HuH-7.5 (cell line): ENCODE data around the gene ACTL6B.
A peak's percentile ranks its signal among the peaks of the same experiment; 100 is the strongest.

Experiments used
- DNase-seq: peaks from one replicate; pipeline ENCODE4 v3.0.0; 2011; ENCODE audit warnings: low spot score

Gene ACTL6B

DNA sequence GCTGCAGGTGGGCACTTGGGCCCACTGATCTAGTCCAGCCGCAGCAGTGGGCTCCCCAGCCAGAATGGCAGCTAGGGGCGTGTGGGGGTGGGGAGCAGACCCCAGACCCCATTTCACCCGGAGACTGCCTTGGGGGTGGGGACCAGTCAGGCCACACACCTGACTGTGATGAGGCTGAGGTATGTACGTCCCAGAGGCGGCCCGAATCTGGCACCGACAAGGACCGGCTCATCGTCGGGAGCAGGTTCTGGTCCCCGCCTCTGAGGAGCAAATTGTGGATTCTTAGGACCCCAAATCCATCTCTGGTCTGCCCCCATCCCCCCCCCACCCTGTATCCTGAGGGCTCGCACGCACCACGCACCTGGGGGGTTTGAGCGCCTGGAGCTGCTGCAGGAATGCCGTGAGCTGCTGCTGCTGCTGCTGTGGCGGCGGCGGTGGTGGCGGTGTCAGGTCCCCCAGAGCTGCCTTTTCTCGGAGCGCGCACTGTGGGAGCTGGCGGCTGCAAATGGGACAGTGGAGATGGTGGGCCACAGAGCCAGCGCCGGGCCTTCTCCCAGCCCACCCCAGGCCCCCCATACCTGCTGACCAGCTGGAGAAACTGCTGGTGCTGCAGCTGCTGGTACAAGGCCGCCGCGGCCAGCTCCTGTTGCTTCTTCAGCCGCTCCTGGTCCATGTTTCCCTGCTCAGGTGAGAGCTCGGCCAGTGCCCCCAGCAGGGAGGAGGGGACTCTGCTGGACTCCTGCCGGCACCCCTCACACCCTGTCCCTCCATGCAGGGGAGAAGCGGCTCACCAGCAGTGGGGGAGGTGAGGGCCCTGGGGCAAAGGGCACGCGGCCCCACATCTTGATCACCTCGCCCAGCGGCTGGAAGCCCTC lies 27.6 kb upstream of the ACTL6B start:
- DNase-seq, result no peak

DNA sequence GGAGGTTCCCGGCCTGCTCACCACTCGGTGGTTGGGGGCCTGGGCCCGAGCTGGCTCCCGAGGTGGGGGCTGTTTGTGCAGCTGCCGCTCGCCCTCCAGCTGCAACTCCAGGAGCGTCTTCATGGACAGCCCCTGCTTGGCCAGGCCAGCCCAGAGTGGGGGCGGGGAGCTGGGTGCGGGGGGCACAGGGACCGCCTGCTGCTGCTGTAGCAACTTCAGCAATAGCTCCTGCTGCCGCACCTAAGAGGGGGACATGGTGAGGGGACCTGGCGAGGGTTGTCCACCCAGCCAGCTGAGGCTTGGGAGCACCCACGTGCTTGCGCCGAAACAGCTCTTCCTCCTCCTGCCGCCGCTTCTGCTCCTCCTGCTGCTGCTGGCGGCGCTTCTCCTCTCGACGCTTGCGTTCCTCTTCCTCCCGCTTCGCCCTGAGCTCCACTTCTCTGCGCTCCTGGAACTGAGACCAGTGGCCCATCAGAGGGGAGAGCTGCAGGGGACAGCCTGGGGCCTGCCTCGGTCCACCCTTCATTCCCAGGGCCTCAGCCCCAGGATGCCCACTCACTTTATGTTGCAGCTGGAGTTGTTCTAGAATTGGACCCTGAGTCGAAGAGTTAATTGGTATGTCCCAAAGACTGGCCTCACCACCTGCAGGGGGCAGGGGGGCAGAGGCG lies 26.9 kb upstream of the ACTL6B start:
- no peak for DNase-seq

DNA sequence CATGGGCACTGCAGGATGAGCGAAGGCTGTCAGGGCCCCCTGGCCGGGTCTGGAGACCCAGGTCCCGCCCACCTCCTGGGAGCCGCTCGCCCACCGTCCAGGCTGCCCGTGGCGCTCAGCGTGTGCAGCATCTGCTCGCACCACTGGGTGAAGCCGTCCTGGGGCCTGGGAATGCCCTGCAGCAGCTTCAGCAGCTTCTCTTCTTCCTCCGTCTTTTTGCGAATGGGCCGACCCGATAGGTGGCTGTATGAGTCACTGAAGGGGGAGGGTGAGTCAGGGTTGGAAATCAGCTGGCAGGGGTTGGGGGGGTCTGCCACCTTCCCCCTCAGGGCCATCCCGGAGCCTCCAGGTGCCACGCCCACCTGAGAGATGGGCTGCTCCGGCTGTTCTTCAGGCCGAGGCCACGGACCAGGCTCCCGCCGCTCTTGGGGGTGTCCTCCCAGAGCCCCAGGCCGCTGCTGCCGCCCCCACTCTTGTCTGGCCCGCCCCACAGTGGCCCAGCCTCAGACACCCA lies 26.0 kb upstream of the ACTL6B start:
- no peak for DNase-seq

DNA sequence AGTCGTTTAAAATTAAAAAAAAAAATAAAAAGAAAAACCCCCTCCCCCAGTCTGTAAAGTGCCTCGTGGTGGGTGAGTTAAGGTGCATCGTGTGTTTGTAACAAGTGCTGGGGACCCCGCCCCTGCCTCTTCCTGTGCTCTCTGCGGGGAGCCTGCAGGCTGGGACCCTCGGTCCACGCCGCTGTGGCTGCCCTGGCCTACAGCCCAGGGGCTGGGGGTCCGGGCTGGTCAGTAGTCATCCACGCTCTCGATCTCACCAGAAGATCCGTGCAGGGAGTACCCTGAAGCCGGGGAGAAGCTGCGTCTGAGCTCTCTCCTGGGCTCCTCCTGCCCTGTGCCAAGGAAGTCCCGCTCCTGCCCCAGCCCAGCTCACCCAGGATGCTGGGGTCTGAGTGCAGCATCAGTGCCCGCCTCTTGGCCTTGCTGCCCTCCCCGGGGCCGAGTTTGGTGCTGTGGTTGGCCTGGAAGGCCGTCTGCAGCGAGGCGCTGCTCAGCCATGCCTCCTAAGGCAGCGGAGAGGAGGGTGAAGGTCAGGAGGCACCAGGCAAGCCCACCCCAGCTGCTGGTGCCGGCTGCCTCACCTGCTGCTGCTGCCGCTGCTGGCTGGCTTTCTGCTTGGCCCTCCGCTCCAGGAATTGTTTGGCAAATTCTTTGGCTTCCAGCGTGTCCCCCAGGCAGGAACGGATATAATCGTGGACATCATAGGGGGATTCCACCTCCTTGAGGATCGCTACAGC lies 25.4 kb upstream of the ACTL6B start:
- no peak for DNase-seq

DNA sequence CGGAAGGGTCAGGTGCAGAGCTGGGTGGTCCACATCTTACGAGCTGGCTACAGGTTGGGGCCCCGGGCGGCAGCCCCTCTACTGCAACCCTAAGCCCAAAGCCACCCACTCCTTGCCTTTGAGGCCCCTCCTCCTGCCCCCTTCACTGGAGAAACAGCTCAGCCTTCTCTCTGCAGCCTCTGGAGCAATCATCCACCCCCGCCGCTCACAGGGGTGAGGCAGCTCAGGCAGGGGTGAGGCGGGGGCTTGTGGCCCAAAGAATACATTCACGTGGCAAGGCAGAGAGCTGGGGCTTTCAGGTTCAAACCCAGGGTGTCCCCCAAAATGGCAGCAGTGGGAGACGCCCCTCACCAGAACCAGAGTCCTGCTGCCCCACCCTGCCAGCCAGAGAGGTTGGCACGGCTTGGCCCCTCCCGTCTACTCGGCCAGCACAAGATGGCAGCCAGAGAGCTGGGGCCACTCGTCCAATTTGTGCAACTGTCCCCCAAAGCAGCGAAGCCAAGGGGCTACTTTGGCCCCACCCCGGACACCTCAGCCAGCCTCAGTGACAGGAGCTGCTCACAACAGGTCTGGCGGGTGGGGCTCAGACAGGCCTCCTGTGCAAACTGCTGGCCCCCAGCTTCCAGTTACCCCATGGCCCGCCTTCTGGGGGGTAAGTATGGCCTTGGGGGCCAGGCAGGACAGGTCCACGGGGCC lies 24.5 kb upstream of the ACTL6B start:
- DNase-seq, result no peak

DNA sequence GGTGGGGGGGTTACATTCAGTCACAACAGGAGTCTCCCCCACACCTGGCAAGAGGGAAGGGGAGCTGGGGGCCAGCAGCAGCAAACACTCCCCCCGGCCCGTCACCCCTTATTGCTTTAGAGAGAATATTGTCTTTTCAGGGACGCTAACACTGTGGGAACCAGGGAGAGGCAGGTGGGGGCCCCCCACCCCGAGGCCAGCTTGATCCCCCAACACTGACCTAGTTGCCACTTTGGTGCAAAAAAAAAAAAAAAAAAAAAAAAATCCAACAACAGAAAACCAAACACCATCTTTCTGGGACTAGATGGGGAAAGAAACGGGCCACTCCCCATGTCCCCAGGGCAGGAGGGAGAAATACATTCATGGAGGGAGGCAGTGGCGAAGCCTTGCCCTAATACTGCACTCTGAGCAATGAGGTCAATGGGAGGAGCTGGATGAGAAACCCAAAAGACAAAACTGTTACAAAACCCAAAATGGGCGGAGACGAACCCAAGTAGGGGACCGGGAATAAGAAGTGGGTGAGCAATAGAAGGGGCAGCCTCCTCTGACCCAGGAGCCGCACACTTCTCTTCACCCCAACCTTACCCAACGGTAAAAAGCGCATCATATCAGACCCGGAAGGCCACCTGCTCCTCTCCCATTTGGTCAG lies 23.8 kb upstream of the ACTL6B start:
- no peak for DNase-seq

DNA sequence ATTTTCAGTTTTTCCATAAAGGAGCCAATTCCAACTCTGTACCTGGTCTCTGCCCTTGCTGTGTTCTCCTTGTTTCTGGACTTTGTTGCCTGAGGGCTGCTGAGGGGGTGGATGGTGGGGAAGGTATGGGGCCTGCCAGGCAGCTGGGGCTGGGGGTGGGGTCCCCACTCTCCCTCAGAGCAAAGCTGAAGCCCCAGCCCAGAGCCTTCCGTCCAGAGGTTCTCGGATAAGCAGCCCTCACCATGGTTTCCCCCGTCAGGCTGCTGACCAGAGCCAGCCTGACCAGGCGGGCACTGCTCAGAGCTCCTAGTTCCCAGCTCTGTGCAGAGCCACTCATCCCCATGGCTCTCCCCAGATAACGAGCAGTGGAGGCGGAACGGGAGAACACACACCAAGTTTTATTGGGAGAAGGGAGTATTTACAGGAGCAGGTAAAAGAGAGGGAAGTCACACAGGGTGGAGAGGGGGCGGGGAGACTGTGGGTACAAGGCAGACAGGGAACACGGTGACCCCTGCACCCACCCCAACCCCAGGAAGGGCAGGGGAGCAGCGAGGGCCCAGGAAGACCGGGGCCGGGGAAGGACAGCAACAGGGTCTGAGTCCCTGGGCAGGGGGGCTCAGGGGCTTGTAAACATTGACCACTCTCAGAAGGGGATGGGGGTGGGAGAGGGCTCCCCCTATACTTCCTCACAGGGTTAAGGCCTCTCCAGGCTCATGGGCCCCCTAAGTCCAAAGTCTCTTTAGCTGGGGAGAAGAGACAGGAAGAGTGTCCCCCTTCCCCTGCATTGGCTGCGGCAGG lies 23.1 kb upstream of the ACTL6B start:
- DNase-seq, result no peak

DNA sequence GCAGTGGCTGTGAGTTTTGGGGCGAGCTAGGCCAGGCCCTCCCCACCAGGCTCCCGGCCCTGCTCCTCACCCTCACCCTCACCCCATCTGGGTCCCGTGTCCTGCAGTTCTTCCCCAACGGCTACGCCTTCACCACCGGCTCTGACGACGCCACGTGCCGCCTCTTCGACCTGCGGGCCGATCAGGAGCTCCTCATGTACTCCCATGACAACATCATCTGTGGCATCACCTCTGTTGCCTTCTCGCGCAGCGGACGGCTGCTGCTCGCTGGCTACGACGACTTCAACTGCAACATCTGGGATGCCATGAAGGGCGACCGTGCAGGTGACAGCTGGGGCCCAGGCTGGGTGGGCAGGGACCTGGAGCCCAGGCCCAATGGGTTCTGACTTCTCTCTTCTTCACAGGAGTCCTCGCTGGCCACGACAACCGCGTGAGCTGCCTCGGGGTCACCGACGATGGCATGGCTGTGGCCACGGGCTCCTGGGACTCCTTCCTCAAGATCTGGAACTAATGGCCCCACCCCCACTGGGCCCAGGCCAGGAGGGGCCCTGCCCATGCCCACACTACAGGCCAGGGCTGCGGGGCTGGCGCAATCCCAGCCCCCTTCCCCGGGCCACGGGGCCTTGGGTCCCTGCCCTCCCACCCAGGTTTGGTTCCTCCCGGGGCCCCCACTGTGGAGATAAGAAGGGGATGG lies 22.2 kb upstream of the ACTL6B start:
- DNase-seq, result no peak

DNA sequence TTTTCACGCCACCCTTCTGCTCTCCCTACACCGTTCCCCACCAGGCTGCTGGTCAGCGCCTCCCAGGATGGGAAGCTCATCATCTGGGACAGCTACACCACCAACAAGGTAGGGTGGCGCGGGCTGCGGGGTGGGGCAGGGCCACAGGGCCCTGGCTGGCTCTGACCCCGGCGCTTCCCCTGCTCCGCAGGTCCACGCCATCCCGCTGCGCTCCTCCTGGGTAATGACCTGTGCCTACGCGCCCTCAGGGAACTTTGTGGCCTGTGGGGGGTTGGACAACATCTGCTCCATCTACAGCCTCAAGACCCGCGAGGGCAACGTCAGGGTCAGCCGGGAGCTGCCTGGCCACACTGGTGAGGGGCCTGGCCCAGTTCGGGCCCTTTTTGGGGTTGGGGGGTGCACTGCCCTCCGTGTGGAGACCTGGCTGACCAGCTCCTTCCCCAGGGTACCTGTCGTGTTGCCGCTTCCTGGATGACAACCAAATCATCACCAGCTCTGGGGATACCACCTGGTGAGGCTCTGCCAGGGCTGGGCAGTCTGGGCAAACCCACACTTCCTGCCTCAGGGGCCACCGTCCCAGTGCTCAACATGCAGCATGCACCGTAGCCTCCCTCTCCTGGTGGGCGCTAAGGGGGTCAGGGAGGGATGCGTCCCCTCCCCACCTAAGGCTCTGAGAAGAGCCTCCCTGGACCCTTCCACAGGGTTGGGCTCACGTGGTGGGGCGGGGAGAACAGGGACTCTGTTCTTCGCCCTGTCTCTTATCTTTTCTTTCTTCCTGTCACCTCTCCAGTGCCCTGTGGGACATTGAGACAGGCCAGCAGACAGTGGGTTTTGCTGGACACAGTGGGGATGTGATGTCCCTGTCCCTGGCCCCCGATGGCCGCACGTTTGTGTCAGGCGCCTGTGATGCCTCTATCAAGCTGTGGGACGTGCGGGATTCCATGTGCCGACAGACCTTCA lies 21.3 kb upstream of the ACTL6B start:
- no peak for DNase-seq

DNA sequence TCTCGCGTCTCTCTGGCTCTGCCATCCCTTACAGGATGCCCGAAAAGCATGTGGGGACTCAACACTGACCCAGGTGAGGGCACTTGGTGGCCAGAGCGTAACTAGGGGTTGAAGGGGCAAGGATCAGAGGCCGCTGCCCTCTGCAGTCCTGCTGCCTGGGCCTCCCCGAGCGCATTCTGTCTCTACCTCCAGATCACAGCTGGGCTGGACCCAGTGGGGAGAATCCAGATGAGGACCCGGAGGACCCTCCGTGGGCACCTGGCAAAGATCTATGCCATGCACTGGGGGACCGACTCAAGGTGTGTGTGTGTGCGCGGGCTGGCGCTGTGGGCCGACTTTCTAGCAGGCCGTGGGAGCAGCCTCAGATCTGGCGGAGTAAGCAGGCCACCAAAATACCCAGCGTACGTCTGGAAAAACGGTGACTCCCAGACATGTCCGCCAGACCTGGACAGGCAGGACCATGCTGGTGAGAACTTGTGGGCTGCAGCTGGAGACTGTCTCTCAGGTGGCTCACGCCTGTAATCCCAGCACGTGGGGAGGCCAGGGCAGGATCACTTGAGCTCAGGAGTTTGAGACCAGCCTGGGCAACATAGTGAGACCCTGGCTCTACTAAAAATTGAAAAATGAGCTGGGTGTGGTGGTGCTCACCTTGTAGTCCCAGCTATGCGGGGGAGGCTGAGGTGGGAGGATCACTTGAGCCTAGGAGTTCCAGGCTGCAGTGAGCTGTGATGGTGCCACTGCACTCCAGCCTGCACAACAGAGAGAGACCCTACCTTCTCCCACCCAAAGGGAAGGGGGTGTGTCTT lies 20.5 kb upstream of the ACTL6B start:
- no peak for DNase-seq

DNA sequence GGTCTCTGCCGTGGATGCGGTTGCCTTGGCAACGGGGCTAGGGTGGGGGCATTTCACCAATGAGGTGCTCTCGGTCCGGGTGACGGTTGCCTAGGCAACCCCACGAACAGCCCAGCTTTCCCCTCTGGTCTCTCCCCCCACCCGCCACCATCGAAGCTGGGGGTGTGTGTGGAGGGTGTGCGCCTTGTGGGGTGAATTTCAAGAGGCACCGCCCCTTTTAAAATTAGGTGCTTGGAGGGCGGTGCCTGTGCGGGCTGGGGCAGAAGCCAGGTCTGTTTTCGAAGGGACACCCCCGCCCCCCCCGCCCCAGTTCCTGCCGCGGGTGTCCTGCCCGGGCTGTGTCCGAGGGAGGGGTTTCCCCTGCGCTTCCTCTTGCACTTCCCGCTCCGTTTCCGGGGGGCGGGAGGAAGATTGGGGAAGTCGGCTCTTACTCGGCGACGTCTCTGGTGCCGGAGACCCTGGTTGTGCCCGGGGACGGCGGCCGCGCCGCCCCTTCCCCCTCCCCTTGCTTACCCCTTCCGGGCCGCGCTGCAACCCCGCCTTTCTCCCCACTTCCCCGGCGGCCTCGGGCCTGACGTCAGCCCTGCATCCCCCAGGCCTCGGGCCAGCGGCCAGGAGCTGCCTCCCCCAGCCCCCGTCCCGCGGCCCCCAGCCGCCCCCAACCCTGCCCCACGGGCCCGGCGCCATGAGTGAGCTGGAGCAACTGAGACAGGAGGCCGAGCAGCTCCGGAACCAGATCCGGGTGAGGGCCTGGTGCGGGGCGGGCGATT lies 19.5 kb upstream of the ACTL6B start:
- DNase-seq, result no peak

DNA sequence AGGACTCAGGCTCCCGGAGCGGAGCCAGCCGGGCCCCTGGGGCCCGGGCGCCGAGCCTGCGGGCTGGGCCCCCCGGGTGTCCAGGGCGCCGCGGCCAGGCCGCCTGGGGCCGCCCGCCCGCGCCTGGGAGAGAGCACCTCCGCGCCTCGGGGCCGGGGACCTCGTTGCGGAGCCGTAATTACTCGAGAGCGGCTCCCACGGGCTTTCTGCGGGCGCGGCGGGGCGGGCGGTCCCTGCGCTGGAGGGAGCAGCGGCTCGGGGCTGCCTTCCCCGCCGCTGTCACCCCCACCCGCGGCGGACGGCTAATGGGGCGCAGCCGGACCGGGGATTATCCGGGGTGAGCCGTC lies 18.8 kb upstream of the ACTL6B start:
- DNase-seq, result no peak

DNA sequence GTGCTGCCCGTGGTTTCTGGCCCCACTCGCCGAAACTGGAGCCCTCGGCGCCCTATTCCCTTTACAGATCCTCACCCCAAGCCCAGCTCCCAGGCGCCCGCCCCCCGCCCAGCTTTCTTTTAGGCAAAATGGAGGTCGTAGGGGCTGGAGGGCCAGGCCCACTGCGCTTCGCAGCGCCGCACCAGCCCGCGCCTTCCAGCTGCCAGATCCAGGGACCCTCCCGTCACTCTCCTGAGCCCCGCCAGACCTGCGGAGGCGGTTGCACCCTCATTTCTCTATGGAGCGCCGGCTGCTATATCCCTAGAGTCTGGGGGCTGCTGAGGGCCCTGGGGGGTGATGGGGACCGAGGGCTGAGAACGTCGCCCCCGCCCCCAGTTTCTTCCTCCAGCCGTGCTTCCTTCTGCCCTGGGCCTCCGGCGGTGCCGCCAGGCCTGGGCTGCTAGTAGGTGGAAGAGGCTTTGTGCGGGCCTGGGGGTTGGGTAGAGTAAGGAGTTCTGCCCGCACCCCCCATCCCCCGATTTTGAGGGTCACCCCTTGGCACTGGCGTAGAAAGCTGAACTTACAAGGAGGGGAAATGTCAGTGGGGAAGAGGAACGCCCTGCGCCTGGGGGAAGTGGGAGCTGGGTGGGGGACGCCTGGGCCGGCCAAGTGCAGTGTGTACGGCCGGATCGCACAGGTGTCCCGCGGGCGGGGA lies 18.3 kb upstream of the ACTL6B start:
- DNase-seq, result no peak

DNA sequence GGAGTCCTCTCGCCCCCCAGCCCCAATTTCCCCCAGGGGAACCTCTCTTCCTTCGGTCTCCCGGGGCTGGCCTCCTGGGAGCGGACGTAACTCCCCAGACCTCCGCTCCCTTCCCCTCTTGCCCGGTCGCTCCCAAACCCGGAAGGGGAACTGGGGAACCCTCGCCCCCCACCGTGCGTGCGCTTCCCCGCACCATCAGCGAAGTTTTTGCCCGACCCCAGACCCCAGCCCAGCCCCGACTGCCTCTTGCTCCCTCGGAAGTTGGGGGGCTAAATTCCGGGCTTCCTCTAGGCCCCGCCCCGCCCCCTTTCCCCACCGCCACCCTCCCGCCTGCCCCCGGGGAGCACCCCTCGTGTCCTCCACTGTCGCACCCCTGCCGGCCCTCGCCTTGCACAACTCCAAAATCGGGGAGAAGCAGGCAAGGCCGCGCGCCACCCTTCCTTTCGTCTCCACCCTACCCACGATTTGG lies 17.7 kb upstream of the ACTL6B start:
- no peak for DNase-seq

DNA sequence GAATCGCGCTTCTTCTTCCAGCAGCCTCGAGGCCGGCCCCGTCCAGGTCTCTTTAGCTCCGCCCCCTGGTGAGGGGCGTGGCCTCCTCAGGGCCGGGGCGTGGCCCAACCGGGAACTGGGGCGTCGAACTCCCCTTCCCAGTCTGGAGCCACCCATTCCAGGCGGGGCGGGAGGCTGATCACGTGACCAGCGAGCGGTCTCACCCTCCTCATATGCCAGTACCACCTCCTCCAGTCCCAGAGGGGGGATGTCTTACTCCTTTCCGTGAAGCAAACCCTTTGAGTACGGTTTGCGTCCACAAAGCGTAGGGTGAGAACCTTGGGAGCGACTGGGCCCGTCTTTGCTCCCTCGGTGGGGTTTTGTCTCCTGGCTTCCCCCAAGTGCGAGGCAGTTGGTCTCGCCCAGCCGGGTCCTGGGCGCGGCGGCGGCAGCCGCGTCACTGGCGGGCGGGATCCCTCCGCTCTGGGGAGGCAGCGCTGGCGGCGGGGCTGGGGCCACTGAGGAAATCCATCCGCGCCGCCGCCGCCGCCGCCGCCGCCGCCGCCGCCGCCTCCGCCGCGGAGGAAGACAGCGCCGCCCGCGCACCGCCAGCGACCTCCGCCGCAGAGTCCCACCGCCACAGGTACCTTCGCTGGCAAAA lies 17.2 kb upstream of the ACTL6B start, which contains the start of gene GNB2:
Gene GNB2 (plus strand): TSS at position 439 of the 640 bp plus-strand sequence. CDS start 2,526 bp downstream, outside the sequence.
- DNase-seq, result peak; percentile 98
